Measurements from ENCODE around the gene INIP.

Gene INIP

DNA sequence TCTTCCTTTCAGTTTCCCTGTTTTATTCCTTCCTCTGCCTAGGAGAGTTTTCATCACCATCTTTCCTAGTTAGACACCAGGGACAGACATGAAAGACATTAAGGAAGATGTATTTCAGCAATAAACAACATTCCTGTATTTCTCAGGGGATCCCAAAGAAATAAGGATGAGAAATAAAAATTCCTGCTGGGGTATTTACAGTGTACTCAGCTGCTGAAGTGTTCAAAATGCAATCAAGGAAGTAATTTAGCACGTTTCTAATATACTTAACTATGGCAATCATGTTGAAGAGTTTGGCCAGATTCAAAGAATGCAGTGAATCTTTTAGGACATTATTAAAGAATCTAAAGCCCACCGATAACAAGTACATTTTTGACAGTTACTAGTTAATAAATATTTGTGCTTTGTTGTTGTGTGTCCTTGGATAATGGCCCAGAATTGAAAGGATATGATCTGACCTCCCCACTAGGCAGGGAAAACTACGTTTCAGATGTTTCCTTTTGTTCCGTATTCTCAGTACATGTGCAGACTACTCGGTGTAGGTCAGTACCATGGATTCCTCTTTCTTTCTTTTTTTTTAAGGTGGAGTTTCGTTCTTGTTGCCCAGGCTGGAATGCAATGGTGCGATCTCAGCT lies 46.8 kb downstream of the INIP start:
- DNase-seq (ENCODE audit: low spot score) = no peak

DNA sequence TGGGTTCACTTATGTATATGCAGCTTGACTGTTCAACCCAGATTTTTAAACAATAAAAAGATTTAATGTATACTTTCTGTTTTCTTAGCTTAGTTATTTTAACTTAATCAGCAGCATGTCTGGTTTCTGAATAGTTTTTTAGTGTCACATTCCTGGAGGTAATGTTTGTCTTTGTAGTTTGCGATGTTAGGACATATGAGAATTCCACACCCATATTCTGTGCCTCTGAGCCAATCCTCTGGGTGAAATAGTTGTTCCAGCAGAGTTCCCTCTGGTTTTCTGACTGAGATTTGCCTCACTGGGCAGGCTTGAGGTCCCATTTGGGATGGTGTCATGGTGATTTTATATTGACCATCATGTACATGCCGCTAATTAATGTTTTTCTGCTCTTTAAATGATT lies 48.6 kb downstream of the INIP start:
- no peak for DNase-seq (ENCODE audit: low spot score)

DNA sequence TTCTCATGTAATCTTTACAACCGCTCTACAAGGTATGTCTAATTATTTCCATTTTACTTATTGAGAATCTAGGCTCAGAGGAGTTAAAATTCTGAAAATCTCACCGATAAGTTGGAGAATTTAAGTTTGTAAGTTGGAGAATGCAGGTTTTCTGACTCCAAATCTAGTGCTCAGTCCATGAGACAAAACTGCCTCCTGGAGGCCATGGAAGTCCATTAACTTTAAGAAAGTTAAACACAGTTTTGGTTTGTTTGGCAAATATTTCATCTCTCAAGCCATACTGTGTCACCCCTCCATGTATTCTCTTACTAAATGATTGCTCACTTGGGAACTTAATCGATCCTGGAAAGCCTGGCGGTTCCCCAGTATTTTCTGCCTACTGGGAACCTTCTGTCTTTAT lies 52.6 kb downstream of the INIP start:
- no peak for DNase-seq (ENCODE audit: low spot score)

DNA sequence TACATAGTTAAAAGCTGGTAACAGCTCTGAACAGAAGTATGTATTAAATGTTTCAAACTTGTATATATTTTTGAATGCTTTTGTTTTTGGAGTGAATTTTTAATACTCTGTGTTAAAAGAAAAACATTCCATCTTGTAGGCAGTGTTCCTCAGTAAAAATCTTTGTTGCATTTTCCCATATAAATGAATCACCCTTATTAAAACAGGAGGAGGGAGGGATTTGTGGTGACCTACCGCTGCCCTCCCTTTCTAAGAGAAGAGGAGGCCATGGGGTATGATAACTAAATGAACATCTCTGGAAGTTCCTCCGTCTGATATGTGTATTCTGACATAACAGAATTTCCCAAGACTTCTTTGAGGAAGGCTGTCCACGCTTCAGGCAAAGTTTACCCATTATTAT lies 53.4 kb downstream of the INIP start:
- DNase-seq (ENCODE audit: low spot score) = no peak

DNA sequence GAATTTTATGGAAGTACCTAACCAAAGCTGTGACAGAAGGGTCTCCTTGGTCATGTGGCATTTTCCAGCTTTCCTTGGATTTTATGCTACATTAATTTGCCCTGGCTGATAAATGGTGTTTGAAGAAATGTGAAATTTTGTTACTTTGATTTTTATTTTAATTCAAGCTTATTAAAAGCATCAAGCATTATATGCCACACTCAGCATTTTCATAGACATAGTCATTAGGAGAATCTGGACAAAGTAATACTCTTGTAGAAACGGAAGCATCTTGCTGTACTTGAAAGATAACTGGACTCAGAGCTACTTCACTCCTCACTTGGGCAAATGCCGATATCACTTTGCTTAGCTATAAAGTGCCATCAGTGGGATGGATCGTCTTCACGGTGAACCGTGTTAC lies 54.2 kb downstream of the INIP start:
- DNase-seq (ENCODE audit: low spot score) = no peak

DNA sequence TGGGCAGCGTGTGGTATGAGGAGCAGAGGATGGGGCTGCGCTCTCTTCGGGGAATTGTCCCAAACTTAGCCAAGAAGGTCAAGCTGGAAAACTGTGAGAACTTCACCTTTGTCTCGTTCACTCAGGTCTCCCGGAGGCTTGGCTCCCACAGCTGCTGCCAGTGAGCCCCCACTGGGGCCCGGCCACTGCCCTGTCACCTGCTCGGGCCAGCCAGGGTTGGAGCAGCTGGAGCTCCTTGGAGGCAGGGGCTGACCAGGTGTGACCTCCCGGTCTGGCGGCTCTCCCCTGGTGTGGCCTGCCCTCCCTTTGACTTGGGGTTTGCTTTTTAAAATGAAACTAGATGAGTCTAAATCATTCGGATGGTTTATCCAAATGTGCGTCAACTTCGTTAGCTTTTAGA lies 58.0 kb downstream of the INIP start:
- DNase-seq (ENCODE audit: low spot score) = no peak

DNA sequence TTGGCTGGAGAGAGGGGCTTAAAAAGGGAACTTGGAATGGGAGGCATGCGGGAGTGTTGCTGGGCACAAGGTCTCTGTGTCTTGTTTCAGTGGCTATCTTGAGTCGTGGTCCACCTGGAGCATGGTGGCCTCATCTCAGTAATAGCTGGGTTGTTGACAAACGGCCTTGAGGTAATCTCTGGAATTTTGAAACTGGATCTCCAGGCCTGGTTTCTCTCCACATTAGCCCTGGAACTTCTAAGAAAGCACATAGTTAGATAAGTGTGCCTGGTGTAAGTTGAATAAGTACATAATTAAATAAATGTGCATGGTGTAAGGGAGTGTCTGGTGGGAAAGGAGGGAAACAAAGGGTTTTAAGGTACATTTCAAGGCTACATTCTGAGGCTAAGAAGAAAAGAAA lies 62.2 kb downstream of the INIP start:
- no peak for DNase-seq (ENCODE audit: low spot score)

DNA sequence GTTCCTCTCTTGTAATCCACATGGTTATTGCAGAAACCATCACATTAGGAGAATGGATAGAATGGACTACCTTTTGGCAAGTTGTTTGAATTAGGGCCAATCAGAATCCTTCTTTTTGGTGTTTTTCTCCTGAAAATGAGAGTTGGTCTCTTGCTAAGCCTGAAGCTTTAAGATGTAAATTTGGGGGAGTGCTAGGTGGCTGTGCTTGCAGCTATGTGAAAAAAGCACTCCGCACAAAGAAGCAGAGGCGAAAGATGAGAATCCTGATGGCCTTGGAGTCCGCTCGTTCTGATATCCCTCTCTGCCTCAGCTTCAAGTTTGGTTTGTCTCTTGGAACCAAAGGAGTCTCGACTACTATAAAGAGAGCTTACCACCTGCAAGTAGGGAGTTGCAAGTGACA lies 63.6 kb downstream of the INIP start:
- DNase-seq (ENCODE audit: low spot score) = no peak

DNA sequence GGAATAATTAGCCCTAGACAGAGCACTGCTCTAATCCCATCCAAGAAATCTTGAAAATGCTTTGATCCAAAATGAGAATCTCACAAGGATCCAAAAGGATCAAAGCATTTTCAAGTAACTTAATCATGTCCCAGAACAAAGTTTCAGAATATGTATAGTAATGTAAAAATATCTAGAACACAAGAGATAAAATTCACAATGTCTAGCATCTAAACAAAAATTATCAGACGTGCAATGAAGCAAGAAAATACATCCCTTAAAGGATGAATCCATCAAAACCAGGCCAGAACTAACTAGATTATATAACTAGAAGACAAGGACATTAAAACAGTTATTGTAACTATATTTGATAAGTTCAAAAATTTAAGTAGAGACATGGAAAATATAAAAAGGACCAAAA lies 69.3 kb downstream of the INIP start:
- DNase-seq (ENCODE audit: low spot score) = no peak

DNA sequence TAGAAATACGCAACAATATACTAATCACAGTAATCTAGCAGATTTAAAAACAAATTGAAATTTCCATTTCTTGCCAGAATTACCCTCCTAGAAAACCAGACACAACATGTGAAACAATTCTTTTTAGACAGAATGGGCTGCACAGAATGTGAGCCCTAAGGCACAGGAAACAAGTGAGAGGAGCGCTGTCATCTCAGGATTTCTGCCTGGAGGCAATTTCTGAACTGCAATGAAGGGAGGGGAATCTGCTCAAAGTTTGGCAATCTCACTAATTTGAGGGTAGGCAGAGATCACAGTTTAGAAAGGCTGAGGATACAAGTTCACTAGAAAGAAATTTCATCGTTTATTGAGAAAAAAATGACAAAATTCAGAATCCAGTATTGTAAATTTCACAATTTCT lies 70.3 kb downstream of the INIP start:
- no peak for DNase-seq (ENCODE audit: low spot score)

DNA sequence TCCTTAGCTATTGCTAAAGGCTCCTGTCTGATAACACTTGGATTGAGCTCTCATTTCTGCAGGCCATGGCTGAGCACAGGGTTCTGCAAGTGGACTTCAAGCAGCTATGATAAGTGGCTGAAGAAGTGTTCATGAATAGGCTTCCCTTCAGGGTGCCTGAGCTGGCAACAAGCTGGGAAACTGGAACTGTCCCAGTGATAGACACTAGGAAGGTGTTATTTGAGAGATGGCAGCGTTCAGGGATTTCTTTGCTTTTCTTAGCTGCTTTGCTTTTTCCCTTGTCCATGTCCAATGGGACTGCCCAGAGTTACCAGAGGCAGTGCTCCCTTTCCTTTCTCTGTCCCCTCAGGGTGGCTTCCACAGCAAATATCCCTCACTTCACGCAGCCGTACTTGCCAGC lies 75.8 kb downstream of the INIP start:
- DNase-seq (ENCODE audit: low spot score) = no peak

DNA sequence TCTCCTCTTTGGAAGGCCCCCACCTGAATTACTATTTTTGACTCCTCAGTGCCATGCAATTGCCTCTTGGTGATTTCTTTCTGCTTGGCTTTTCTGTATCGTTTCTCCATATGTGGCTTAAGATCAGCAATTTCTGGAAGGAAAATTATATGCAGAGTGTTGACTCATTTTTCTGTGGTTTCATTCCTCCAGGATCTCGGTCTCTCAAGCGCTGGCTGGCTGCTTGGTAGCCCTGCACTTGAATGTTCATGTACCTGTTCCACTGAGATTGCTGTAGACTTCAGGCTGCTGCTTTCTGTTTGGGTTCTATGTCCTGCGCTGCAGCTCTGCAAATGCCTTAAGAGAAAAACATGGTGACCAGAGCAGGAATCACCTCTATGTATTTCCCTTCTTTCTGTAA lies 77.6 kb downstream of the INIP start:
- no peak for DNase-seq (ENCODE audit: low spot score)
